NCI-H524 treated with DMSO at 0.1 percent for 48 hours (cell line): ENCODE measurements around the gene IFITM1.
"Not testable (repeated sequence)": the region's sequence is repeated elsewhere in the genome, so short reads cannot be mapped to it uniquely, and the experiment has no call there.

Experiments used
- DNase-seq: peaks from one replicate; lab custom pipeline; 2025; lab: John Stamatoyannopoulos, UW

The IFITM1 gene

GRCh38 chr11:313787-314553, at the start of gene IFITM1:
Gene IFITM1 (plus strand): TSS chr11:314040. CDS start chr11:314171, 131 bp downstream.
- DNase-seq = no peak

- DNase-seq = no peak
Measured at GRCh38 chr11:266676-267439, 47.0 kb upstream of the IFITM1 start.

- DNase-seq = no peak
Measured at GRCh38 chr11:267491-267994, 46.3 kb upstream of the IFITM1 start.

GRCh38 chr11:268716-269145, 45.1 kb upstream of the IFITM1 start:
- not testable (repeated sequence) for DNase-seq

GRCh38 chr11:269146-269890, 44.5 kb upstream of the IFITM1 start:
- no peak for DNase-seq

GRCh38 chr11:270451-271318, 43.2 kb upstream of the IFITM1 start:
- DNase-seq = no peak

- DNase-seq = no peak
Measured at GRCh38 chr11:271319-271715, 42.5 kb upstream of the IFITM1 start.

GRCh38 chr11:272195-272930, 41.5 kb upstream of the IFITM1 start:
- DNase-seq = no peak

- no peak for DNase-seq
Measured at GRCh38 chr11:272931-273198, 41.0 kb upstream of the IFITM1 start.

GRCh38 chr11:276219-276618, 37.6 kb upstream of the IFITM1 start:
- no peak for DNase-seq

GRCh38 chr11:278001-278951, 35.6 kb upstream of the IFITM1 start, which contains the start of gene NLRP6:
Gene NLRP6 (plus strand): TSS chr11:278407. CDS start chr11:278570, 163 bp downstream.
- no peak for DNase-seq

GRCh38 chr11:279040-279965, 34.5 kb upstream of the IFITM1 start:
- DNase-seq = no peak

- no peak for DNase-seq
Measured at GRCh38 chr11:279966-280705, 33.7 kb upstream of the IFITM1 start.

GRCh38 chr11:280706-281485, 32.9 kb upstream of the IFITM1 start:
- no peak for DNase-seq

GRCh38 chr11:281486-282161, 32.2 kb upstream of the IFITM1 start:
- DNase-seq = no peak

- DNase-seq = no peak
Measured at GRCh38 chr11:282171-282570, 31.7 kb upstream of the IFITM1 start.
